HUES6 (cell line): ENCODE data around the gene ARHGAP20.
A peak's percentile ranks its signal among the peaks of the same experiment; 100 is the strongest.

ENCODE experiments used
- H3K27ac ChIP-seq: 2 replicates; pipeline ENCODE4 v1.7.0; 2013; ENCODE audit warnings: low read depth, mild to moderate bottlenecking, low read length, inconsistent platforms
- H3K27me3 ChIP-seq: 2 replicates; pipeline ENCODE4 v1.6.1; 2013; ENCODE audit warnings: low read length; ENCODE audit not compliant: control insufficient read depth, insufficient read depth
- H3K36me3 ChIP-seq: 2 replicates; pipeline ENCODE4 v1.6.1; 2013; ENCODE audit warnings: low read length; ENCODE audit not compliant: control insufficient read depth, insufficient read depth
- H3K4me1 ChIP-seq: 2 replicates; pipeline ENCODE4 v1.6.1; 2013; ENCODE audit warnings: low read length; ENCODE audit not compliant: control insufficient read depth, insufficient read depth
- H3K4me3 ChIP-seq: 2 replicates; pipeline ENCODE4 v1.5.1; 2013; ENCODE audit warnings: low read depth, low read length
- H3K9ac ChIP-seq: one replicate; pipeline ENCODE4 v1.6.1; 2013; ENCODE audit warnings: mild to moderate bottlenecking, low read length
- H3K9me3 ChIP-seq: 2 replicates; pipeline ENCODE4 v1.6.1; 2013; ENCODE audit warnings: low read depth, low read length; ENCODE audit not compliant: control insufficient read depth, insufficient read depth

Gene ARHGAP20

GRCh38 chr11:110713449-110713776 lies 1.2 kb upstream of the ARHGAP20 start:
- H3K9me3 ChIP-seq: no peaks in the 10 kb centered on the region
- no peaks in the 10 kb centered on the region for H3K36me3 ChIP-seq
- H3K4me1 ChIP-seq: peaks cover 11% of the 10 kb centered on the region; the same call in 1 of the 2 replicates
- peaks cover 95% of the 10 kb centered on the region for H3K27me3 ChIP-seq
- peak overlapping the region; percentile 80 for H3K4me3 ChIP-seq
- H3K27ac ChIP-seq: no peak overlapping the region
- H3K9ac ChIP-seq: no peak overlapping the region

DNA sequence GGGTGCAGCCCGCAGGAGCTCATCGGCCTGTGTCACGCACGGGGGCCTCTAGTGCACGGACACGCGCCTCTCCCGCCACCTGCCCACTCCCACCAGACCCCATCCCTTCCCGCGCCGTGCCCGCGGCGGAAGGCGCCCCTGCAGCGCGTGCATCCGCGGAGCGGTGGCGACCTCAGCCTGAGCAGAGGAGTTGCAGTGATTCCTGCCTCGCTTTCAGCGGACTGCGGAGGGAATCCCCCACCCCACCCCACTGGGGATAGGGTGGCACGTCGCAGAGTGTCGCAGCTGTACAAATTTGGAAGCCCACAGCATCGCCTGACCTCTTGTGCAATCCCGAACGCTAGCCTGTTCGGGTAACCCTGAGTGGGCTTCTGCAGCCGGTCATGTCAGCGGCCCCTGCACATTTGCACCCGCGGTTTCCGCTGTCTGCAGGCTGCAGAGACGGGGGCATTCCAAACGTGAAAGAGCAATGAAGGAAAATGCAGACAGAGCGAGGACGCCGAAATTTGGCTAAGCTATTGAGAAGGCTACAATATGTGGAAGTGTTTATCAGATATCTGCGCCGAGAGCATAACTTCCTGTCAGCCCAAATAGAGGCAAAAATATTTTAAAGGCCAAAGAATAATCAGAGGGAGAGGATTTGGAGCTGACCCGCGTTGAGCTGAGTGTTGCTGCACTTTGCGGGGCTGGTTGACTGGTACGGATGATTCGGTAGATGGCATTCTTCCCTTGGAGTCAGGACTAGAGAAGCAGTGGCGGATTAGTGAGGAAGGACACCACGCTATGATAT lies 617 bp upstream of the ARHGAP20 start:
- H3K36me3 ChIP-seq: no peaks in the 10 kb centered on the region
- no peak overlapping the region for H3K27ac ChIP-seq
- H3K27me3 ChIP-seq: peaks cover 95% of the 10 kb centered on the region
- H3K4me1 ChIP-seq: peaks cover 11% of the 10 kb centered on the region; the same call in 1 of the 2 replicates
- no peaks in the 10 kb centered on the region for H3K9me3 ChIP-seq
- H3K4me3 ChIP-seq: peak overlapping the region; percentile 80
- H3K9ac ChIP-seq: no peak overlapping the region

GRCh38 chr11:110711448-110711775 lies 825 bp downstream of the ARHGAP20 start:
- H3K4me3 ChIP-seq: peak overlapping the region; percentile 74

GRCh38 chr11:110710628-110711381 lies 1.4 kb downstream of the ARHGAP20 start:
- peaks cover 79% of the 10 kb centered on the region for H3K27me3 ChIP-seq
- no peak overlapping the region for H3K9ac ChIP-seq
- H3K4me3 ChIP-seq: peak overlapping the region; percentile 74
- no peaks in the 10 kb centered on the region for H3K9me3 ChIP-seq
- H3K36me3 ChIP-seq: no peaks in the 10 kb centered on the region
- peaks cover 11% of the 10 kb centered on the region; the same call in 1 of the 2 replicates for H3K4me1 ChIP-seq
- no peak overlapping the region for H3K27ac ChIP-seq

More at GRCh38 chr11:110711448-110711775, 825 bp downstream of the ARHGAP20 start:
- Histone ChIP-seq H3K27ac (no peak overlapping the region), H3K36me3 (no peaks in the 10 kb centered on the region), H3K27me3 (peaks cover 84% of the 10 kb centered on the region), H3K9me3 (no peaks in the 10 kb centered on the region), H3K4me1 (peaks cover 11% of the 10 kb centered on the region; the same call in 1 of the 2 replicates), H3K9ac (peak overlapping the region; percentile 16)

DNA sequence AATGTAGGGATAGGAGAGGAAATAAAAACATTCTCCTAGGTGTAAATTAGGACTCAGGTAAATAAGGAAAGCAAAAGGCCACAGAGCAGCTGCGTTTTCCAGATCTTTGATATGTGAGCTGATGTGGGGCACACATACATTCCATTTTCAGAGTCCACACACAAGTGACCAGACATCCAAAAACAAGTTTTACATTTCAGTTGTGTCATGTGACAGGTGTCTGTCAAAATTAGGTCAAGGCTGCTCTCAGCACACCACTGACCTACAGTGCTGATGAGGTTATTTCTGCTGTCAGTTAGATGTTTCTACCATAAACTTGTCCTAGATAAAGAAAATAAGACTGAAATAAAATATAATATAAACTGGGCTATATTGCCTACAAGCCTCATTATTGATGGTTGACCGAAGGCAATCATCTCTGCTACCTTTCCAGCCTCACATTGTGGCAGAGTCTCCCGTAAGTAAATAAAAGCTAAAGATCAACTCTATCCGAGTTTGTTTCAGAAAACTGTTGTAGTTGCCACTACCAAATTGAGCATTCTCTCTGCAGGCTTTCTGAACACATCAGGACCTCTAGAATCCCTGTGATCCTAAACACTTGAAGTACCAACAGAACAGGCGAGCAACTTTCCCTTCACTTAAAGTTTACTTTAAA lies 7.9 kb downstream of the ARHGAP20 start:
- Histone ChIP-seq H3K4me3 (no peak overlapping the region), H3K9me3 (no peaks in the 10 kb centered on the region), H3K27me3 (peaks cover 15% of the 10 kb centered on the region), H3K27ac (no peak overlapping the region), H3K36me3 (no peaks in the 10 kb centered on the region), H3K4me1 (no peaks in the 10 kb centered on the region), H3K9ac (no peak overlapping the region)

- Histone ChIP-seq H3K4me3 (no peak overlapping the region), H3K4me1 (no peaks in the 10 kb centered on the region), H3K36me3 (no peaks in the 10 kb centered on the region), H3K27me3 (no peaks in the 10 kb centered on the region), H3K9ac (no peak overlapping the region), H3K27ac (no peak overlapping the region), H3K9me3 (no peaks in the 10 kb centered on the region)
Observed at GRCh38 chr11:110691926-110692325, 20.3 kb downstream of the ARHGAP20 start.

GRCh38 chr11:110689306-110689705 lies 22.9 kb downstream of the ARHGAP20 start:
- Histone ChIP-seq H3K27ac (no peak overlapping the region), H3K4me1 (no peaks in the 10 kb centered on the region), H3K4me3 (no peak overlapping the region), H3K9me3 (no peaks in the 10 kb centered on the region), H3K36me3 (no peaks in the 10 kb centered on the region), H3K27me3 (no peaks in the 10 kb centered on the region), H3K9ac (no peak overlapping the region)

GRCh38 chr11:110679323-110679975 lies 32.8 kb downstream of the ARHGAP20 start:
- Histone ChIP-seq H3K36me3 (no peaks in the 10 kb centered on the region), H3K9me3 (no peaks in the 10 kb centered on the region), H3K27ac (no peak overlapping the region), H3K4me1 (no peaks in the 10 kb centered on the region), H3K27me3 (no peaks in the 10 kb centered on the region), H3K9ac (no peak overlapping the region), H3K4me3 (no peak overlapping the region)

DNA sequence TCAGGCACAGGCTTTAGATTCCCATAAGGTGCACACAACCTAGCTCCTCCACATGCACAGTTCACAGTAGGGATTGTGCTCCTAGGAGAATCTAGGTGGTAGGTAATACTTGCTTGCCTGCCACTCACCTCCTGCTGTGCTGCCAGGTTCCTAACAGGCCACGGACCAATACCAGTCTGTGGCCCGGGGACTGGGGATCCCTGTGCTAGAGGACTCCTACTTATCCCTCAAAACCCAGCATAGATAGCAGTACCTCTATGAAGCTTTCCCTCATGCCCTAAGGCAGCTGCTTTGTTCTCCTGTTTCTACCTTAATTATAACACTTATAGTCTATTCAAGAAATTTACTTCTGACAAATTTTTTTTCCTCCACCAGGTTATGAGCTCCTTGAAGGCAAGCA lies 36.7 kb downstream of the ARHGAP20 start:
- no peaks in the 10 kb centered on the region for H3K4me1 ChIP-seq
- no peak overlapping the region for H3K4me3 ChIP-seq
- no peaks in the 10 kb centered on the region for H3K9me3 ChIP-seq
- no peaks in the 10 kb centered on the region for H3K36me3 ChIP-seq
- H3K9ac ChIP-seq: no peak overlapping the region
- H3K27ac ChIP-seq: no peak overlapping the region
- no peaks in the 10 kb centered on the region for H3K27me3 ChIP-seq

- no peaks in the 10 kb centered on the region for H3K27me3 ChIP-seq
- no peak overlapping the region for H3K9ac ChIP-seq
- H3K27ac ChIP-seq: no peak overlapping the region
- H3K9me3 ChIP-seq: no peaks in the 10 kb centered on the region
- H3K36me3 ChIP-seq: no peaks in the 10 kb centered on the region
- no peak overlapping the region for H3K4me3 ChIP-seq
- no peaks in the 10 kb centered on the region for H3K4me1 ChIP-seq
Observed at GRCh38 chr11:110665689-110666465, 46.4 kb downstream of the ARHGAP20 start.
